Natural killer cell treated with Interleukin-12 subunit alpha and Interleukin-12 subunit beta and Interleukin-15 and Interleukin-18, amount 100 ng/mL, for 72 hours (primary cell): Measurements from ENCODE around the gene EXOSC10. TPM values are rescaled to one million over a fixed set of nuclear protein-coding genes. Genes with fewer than 3 reads are reported as not detected.
"Not testable (repeated sequence)": the region's sequence is repeated elsewhere in the genome, so short reads cannot be mapped to it uniquely, and the experiment has no call there.

ENCODE experiments used
- ATAC-seq, 2 donors: fragments of 150-1000 bp; cut with Tn5 transposase in 1 of 2; sonication (Bioruptor Pico), chemical (Tn5 transposase) in 1 of 2; 2 replicates each; pipeline ENCODE4 v1.10.0; 2021
- DNase-seq: peaks from one replicate; pipeline ENCODE4 v3.0.0; 2022; ENCODE audit warnings: low spot score
- H3K27ac Mint-ChIP-seq, 2 donors: 1 replicate in 1 of 2; 2 replicates in 1 of 2; pipeline ENCODE4 v1.8.0; 2022; ENCODE audit warnings: mixed read lengths in 2 of 2, mild to moderate bottlenecking in 1 of 2, moderate library complexity in 1 of 2
- H3K27me3 Mint-ChIP-seq, 2 donors: 1 replicate in 1 of 2; 2 replicates in 1 of 2; pipeline ENCODE4 v1.8.0; 2022; ENCODE audit warnings: mixed read lengths in 2 of 2
- H3K36me3 Mint-ChIP-seq: one replicate; pipeline ENCODE4 v1.8.0; 2022; ENCODE audit warnings: mixed read lengths
- H3K4me1 Mint-ChIP-seq, 2 donors: 1 replicate in 1 of 2; 2 replicates in 1 of 2; pipeline ENCODE4 v1.8.0; 2022; ENCODE audit warnings: low read depth in 2 of 2, mixed read lengths in 2 of 2, mild to moderate bottlenecking in 1 of 2
- H3K4me3 Mint-ChIP-seq: one replicate; pipeline ENCODE4 v1.8.0; 2022; ENCODE audit warnings: mixed read lengths
- H3K9me3 Mint-ChIP-seq: 2 replicates; pipeline ENCODE4 v1.8.0; 2022; ENCODE audit warnings: mixed read lengths
- total RNA-seq, 2 donors: library from RNA; stranded (reverse); gene quantifications; one replicate each; pipeline ENCODE4 v1.2.3, GENCODE V29; 2022

Gene EXOSC10
- total RNA-seq, 2 donors from 2014 or later: 69.6 to 120 TPM

- peaks cover 6 to 10% of the 10 kb centered on the region in 2 donors for H3K4me1 Mint-ChIP-seq
- H3K4me3 Mint-ChIP-seq: no peak overlapping the region
- no peak overlapping the region for H3K27ac Mint-ChIP-seq
- ATAC-seq (no peak), DNase-seq (no peak)
- H3K36me3 Mint-ChIP-seq: peaks cover 17% of the 10 kb centered on the region
- no peaks in the 10 kb centered on the region for H3K27me3 Mint-ChIP-seq
- no peaks in the 10 kb centered on the region for H3K9me3 Mint-ChIP-seq
These were observed 30.7 kb upstream of the EXOSC10 start for GRCh38 chr1:11130406-11130805.

- Mint-ChIP-seq H3K27ac (no peak overlapping the region), H3K9me3 (no peaks in the 10 kb centered on the region)
- no peak for ATAC-seq
These were observed 30.2 kb upstream of the EXOSC10 start for GRCh38 chr1:11129649-11130390.

GRCh38 chr1:11126569-11126968 lies 26.9 kb upstream of the EXOSC10 start:
- Mint-ChIP-seq H3K27me3 (no peaks in the 10 kb centered on the region), H3K9me3 (no peaks in the 10 kb centered on the region), H3K4me1 (peaks cover 12 to 17% of the 10 kb centered on the region in 2 donors), H3K27ac (peak overlapping the region; percentile 18 to 40), H3K4me3 (peak overlapping the region; percentile 10), H3K36me3 (peaks cover 16% of the 10 kb centered on the region)
- ATAC-seq (peak; percentile 1 to 46), DNase-seq (no peak)

More at GRCh38 chr1:11129649-11130390, 30.2 kb upstream of the EXOSC10 start:
- DNase-seq: no peak
- Mint-ChIP-seq H3K4me3 (no peak overlapping the region), H3K4me1 (peaks cover 12 to 16% of the 10 kb centered on the region in 2 donors), H3K27me3 (no peaks in the 10 kb centered on the region), H3K36me3 (peaks cover 22% of the 10 kb centered on the region)

- Mint-ChIP-seq H3K36me3 (peaks cover 16% of the 10 kb centered on the region), H3K4me3 (peak overlapping the region; percentile 10), H3K9me3 (no peaks in the 10 kb centered on the region), H3K27me3 (no peaks in the 10 kb centered on the region), H3K4me1 (peaks cover 12 to 17% of the 10 kb centered on the region in 2 donors), H3K27ac (peak overlapping the region; percentile 18 to 40)
- ATAC-seq: peak; percentile 88 to 97
- DNase-seq: peak; percentile 84
These were observed 26.3 kb upstream of the EXOSC10 start for GRCh38 chr1:11125931-11126330.

GRCh38 chr1:11124965-11125364 lies 25.3 kb upstream of the EXOSC10 start:
- peaks cover 16% of the 10 kb centered on the region for H3K36me3 Mint-ChIP-seq
- H3K9me3 Mint-ChIP-seq: no peaks in the 10 kb centered on the region
- no peaks in the 10 kb centered on the region for H3K27me3 Mint-ChIP-seq
- ATAC-seq: no peak
- no peak for DNase-seq
- peak overlapping the region; percentile 40 for H3K4me3 Mint-ChIP-seq
- H3K4me1 Mint-ChIP-seq: peaks cover 12 to 17% of the 10 kb centered on the region in 2 donors
- peak overlapping the region; percentile 40 to 43 for H3K27ac Mint-ChIP-seq

- Mint-ChIP-seq H3K36me3 (peaks cover 22% of the 10 kb centered on the region), H3K27ac (no peak overlapping the region), H3K4me1 (no peaks in the 10 kb centered on the region), H3K27me3 (no peaks in the 10 kb centered on the region), H3K4me3 (no peak overlapping the region), H3K9me3 (no peaks in the 10 kb centered on the region)
- DNase-seq: no peak
- ATAC-seq: no peak
These were observed 16.6 kb upstream of the EXOSC10 start for GRCh38 chr1:11116318-11116717.

GRCh38 chr1:11114966-11115365 lies 15.3 kb upstream of the EXOSC10 start:
- Mint-ChIP-seq H3K4me1 (no peaks in the 10 kb centered on the region), H3K27me3 (no peaks in the 10 kb centered on the region), H3K9me3 (no peaks in the 10 kb centered on the region), H3K36me3 (peaks cover 22% of the 10 kb centered on the region), H3K27ac (no peak overlapping the region), H3K4me3 (no peak overlapping the region)
- ATAC-seq: no peak
- no peak for DNase-seq

- Mint-ChIP-seq H3K4me1 (no peaks in the 10 kb centered on the region), H3K27ac (no peak overlapping the region), H3K36me3 (peaks cover 35% of the 10 kb centered on the region), H3K9me3 (no peaks in the 10 kb centered on the region), H3K27me3 (no peaks in the 10 kb centered on the region), H3K4me3 (no peak overlapping the region)
- ATAC-seq: no peak
- DNase-seq: no peak
These were observed 9.5 kb upstream of the EXOSC10 start for GRCh38 chr1:11109047-11109760.

GRCh38 chr1:11107599-11107998 lies 7.9 kb upstream of the EXOSC10 start:
- no peaks in the 10 kb centered on the region for H3K27me3 Mint-ChIP-seq

GRCh38 chr1:11105586-11105985 lies 5.9 kb upstream of the EXOSC10 start:
- H3K4me3 Mint-ChIP-seq: no peak overlapping the region
- no peaks in the 10 kb centered on the region for H3K9me3 Mint-ChIP-seq
- DNase-seq (no peak), ATAC-seq (no peak)
- peaks cover 0 to 5% of the 10 kb centered on the region in 2 donors for H3K4me1 Mint-ChIP-seq
- no peaks in the 10 kb centered on the region for H3K27me3 Mint-ChIP-seq
- H3K27ac Mint-ChIP-seq: no peak overlapping the region
- peaks cover 19% of the 10 kb centered on the region for H3K36me3 Mint-ChIP-seq

More at GRCh38 chr1:11107599-11107998, 7.9 kb upstream of the EXOSC10 start:
- Mint-ChIP-seq H3K27ac (no peak overlapping the region), H3K9me3 (no peaks in the 10 kb centered on the region), H3K4me3 (no peak overlapping the region), H3K36me3 (peaks cover 24% of the 10 kb centered on the region), H3K4me1 (no peaks in the 10 kb centered on the region)
- no peak for DNase-seq
- ATAC-seq: no peak

- Mint-ChIP-seq H3K27ac (peak overlapping the region in 1 of 2 donors; percentile 21), H3K36me3 (peaks cover 10% of the 10 kb centered on the region), H3K4me1 (peaks cover 12 to 15% of the 10 kb centered on the region in 2 donors), H3K27me3 (no peaks in the 10 kb centered on the region), H3K9me3 (no peaks in the 10 kb centered on the region), H3K4me3 (peak overlapping the region; percentile 47)
- no peak for DNase-seq
- ATAC-seq: no peak
These were observed 1.7 kb upstream of the EXOSC10 start for GRCh38 chr1:11101347-11101746.

- H3K27ac Mint-ChIP-seq: not testable (repeated sequence)
These were observed 1.1 kb upstream of the EXOSC10 start for GRCh38 chr1:11100806-11101205.

GRCh38 chr1:11100149-11100493 lies 452 bp upstream of the EXOSC10 start:
- Mint-ChIP-seq H3K9me3 (no peaks in the 10 kb centered on the region), H3K36me3 (peaks cover 5% of the 10 kb centered on the region), H3K27me3 (no peaks in the 10 kb centered on the region), H3K27ac (peak overlapping the region; percentile 80 to 82), H3K4me3 (peak overlapping the region; percentile 95), H3K4me1 (peaks cover 12 to 15% of the 10 kb centered on the region in 2 donors)
- no peak for ATAC-seq
- no peak for DNase-seq

More at GRCh38 chr1:11100806-11101205, 1.1 kb upstream of the EXOSC10 start:
- not testable (repeated sequence) for H3K4me3 Mint-ChIP-seq, H3K9me3 Mint-ChIP-seq, DNase-seq, H3K36me3 Mint-ChIP-seq, ATAC-seq, H3K27me3 Mint-ChIP-seq
- H3K4me1 Mint-ChIP-seq: peaks cover 12 to 15% of the 10 kb centered on the region in 2 donors

- H3K27ac Mint-ChIP-seq: peak overlapping the region; percentile 80 to 82
- ATAC-seq (no peak), DNase-seq (no peak)
- H3K4me3 Mint-ChIP-seq: peak overlapping the region; percentile 95
- H3K36me3 Mint-ChIP-seq: peaks cover 5% of the 10 kb centered on the region
- H3K4me1 Mint-ChIP-seq: peaks cover 12 to 15% of the 10 kb centered on the region in 2 donors
- H3K27me3 Mint-ChIP-seq: no peaks in the 10 kb centered on the region
- no peaks in the 10 kb centered on the region for H3K9me3 Mint-ChIP-seq
These were observed 749 bp downstream of the EXOSC10 start for GRCh38 chr1:11098931-11099309.
